ENCODE measurements around the gene DHODH.
"Not testable (repeated sequence)": the region's sequence is repeated elsewhere in the genome, so short reads cannot be mapped to it uniquely, and the experiment has no call there.

The DHODH gene

DNA sequence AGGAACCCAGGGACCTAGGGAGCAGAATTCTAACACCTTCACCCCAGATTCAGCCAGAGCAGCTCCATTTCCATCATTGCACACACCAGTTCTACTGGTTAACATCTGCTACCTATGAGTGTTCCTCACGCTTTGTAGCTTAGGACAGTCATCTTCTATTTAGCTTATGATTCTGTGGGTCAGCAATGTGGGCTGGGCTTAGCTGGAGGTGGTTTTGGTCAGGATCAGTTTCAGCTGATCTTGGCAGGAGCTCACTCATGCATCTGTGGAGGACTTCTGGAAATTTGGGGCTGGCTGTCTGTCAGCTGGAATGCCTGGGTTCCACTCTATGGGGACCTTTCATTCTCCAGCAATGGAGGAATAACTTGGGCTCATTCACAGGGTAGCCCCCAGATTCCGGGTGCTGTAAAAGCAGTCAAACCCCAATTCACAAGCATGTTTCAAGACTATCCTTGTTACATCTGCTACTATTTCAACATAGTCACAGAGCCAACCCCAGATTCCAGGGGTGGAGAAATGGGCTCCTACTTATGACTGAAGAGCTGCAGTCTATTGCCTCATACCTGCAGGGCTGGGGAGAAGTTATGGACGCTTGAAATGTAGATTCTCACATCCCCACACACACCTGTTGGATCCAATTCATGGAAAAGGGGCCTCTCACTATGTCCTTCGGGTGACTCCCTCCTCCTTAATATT lies 42.4 kb downstream of the DHODH start:
- Histone ChIP-seq H3K9me3 (ENCODE audit: control insufficient read depth, insufficient read depth, low read length) (no peaks in the 10 kb centered on the region), H3K27ac (ENCODE audit: low read length) (no peak overlapping the region), H3K27me3 (ENCODE audit: control insufficient read depth, insufficient read depth, low read length) (no peaks in the 10 kb centered on the region), H3K4me3 (ENCODE audit: low read length) (no peak overlapping the region), H3K36me3 (ENCODE audit: control insufficient read depth, insufficient read depth, low read length) (no peaks in the 10 kb centered on the region), H3K4me1 (ENCODE audit: control insufficient read depth, insufficient read depth, low read length) (no peaks in the 10 kb centered on the region)
- no CpG with 5 or more reads among the region's 4 CpGs for WGBS (ENCODE audit: insufficient coverage, insufficient read length)
- no peak for DNase-seq (ENCODE audit: low read depth, low spot score)

DNA sequence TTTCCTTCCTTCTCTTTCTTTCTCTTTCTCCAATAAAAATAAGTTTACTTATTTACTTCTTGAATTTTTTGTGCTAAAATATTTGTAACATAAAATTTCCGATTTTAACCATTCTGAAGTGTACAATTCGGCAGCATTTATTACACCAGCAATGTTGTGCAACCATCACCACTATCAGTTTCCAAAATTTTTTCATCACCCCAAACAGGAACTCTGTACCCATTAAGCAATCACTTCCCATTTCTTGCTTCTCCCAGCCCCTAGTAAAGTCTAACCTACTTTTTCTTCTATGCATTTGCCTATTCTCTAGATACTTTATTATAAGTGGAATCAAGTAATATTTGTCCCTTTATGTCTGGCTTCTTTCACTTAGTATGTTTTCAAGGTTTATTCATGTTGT lies 43.3 kb downstream of the DHODH start:
- Histone ChIP-seq H3K27ac (ENCODE audit: low read length) (no peak overlapping the region), H3K27me3 (ENCODE audit: control insufficient read depth, insufficient read depth, low read length) (no peaks in the 10 kb centered on the region), H3K9me3 (ENCODE audit: control insufficient read depth, insufficient read depth, low read length) (no peaks in the 10 kb centered on the region), H3K36me3 (ENCODE audit: control insufficient read depth, insufficient read depth, low read length) (no peaks in the 10 kb centered on the region), H3K4me3 (ENCODE audit: low read length) (no peak overlapping the region), H3K4me1 (ENCODE audit: control insufficient read depth, insufficient read depth, low read length) (no peaks in the 10 kb centered on the region)
- DNase-seq (ENCODE audit: low read depth, low spot score): no peak
- no CpG with 5 or more reads among the region's 2 CpGs for WGBS (ENCODE audit: insufficient coverage, insufficient read length)

DNA sequence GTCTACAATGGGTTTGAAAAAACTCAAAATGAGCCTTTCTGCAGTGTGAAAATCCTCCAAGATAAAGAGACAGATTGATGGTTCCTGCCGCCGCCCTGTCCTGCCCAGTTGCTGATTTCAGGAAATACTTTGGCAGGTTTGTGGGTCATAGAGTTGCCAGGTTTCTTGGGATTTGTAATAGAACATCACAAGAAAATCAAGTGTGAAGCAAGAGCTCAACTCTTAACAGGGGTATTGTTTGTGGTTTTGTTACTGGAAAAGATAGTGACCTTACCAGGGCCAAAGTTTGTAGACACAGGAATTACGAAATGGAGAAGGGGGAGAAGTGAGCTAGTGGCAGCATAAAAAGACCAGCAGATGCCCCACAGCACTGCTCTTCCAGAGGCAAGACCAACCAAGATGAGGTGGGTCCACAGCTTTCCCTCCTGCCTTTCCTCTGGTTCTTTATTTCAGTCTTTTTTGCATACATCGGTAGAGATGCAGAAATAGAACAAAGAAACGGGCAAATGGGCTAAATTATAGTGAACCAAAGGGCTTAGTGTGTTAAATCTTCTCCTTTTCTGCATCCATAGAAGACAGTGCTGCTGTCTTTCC lies 45.8 kb downstream of the DHODH start, which contains the start of gene HP:
Gene HP (plus strand): TSS at position 252 of the 594 bp plus-strand sequence. CDS start 148 bp downstream, at position 400.
- H3K27ac ChIP-seq (ENCODE audit: low read length); H3K9me3 ChIP-seq (ENCODE audit: control insufficient read depth, insufficient read depth, low read length); H3K36me3 ChIP-seq (ENCODE audit: control insufficient read depth, insufficient read depth, low read length); H3K27me3 ChIP-seq (ENCODE audit: control insufficient read depth, insufficient read depth, low read length); DNase-seq (ENCODE audit: low read depth, low spot score); H3K4me1 ChIP-seq (ENCODE audit: control insufficient read depth, insufficient read depth, low read length); H3K4me3 ChIP-seq (ENCODE audit: low read length): not testable (repeated sequence)
- WGBS (ENCODE audit: insufficient coverage, insufficient read length): no CpG with 5 or more reads among the region's 5 CpGs

DNA sequence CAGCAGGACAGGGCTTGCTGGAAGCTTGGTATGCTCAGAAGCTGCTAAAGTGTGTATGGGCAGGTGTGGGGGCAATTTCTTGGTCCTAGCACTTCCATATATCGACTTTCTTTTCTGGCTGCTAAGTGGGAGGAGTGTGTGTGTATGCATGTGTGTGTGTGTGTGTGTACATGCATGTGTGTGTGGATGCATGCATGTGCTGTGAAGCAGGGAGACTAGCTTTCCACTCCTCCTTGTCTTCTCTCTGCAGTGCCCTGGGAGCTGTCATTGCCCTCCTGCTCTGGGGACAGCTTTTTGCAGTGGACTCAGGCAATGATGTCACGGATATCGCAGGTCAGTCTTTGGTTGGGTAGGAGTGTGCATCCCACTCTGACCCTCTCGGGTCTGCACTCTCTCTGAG lies 47.4 kb downstream of the DHODH start:
- H3K4me1 ChIP-seq (ENCODE audit: control insufficient read depth, insufficient read depth, low read length): no peaks in the 10 kb centered on the region
- no peak overlapping the region for H3K4me3 ChIP-seq (ENCODE audit: low read length)
- no peak overlapping the region for H3K27ac ChIP-seq (ENCODE audit: low read length)
- no peak for DNase-seq (ENCODE audit: low read depth, low spot score)
- no peaks in the 10 kb centered on the region for H3K9me3 ChIP-seq (ENCODE audit: control insufficient read depth, insufficient read depth, low read length)
- no CpG with 5 or more reads among the region's 4 CpGs for WGBS (ENCODE audit: insufficient coverage, insufficient read length)
- H3K36me3 ChIP-seq (ENCODE audit: control insufficient read depth, insufficient read depth, low read length): no peaks in the 10 kb centered on the region
- H3K27me3 ChIP-seq (ENCODE audit: control insufficient read depth, insufficient read depth, low read length): no peaks in the 10 kb centered on the region

DNA sequence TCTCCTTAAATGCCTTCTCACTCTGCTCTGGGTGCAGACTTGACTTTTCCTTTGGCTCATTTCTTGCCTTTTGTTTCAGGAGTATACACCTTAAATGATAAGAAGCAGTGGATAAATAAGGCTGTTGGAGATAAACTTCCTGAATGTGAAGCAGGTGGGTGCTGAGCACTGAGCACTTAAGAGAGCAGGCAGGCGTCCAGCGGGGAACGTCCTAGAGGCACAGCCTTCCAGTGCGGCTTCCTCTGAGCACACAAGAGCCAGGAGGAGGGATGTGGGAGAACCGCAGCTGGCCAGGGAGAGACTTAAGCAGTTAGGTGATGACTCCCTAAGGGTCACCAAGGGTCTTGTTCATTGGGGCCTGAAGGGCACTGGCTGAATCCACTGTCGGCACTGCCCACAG lies 48.8 kb downstream of the DHODH start:
- H3K27me3 ChIP-seq (ENCODE audit: control insufficient read depth, insufficient read depth, low read length); H3K9me3 ChIP-seq (ENCODE audit: control insufficient read depth, insufficient read depth, low read length); DNase-seq (ENCODE audit: low read depth, low spot score); H3K4me3 ChIP-seq (ENCODE audit: low read length); H3K36me3 ChIP-seq (ENCODE audit: control insufficient read depth, insufficient read depth, low read length); H3K4me1 ChIP-seq (ENCODE audit: control insufficient read depth, insufficient read depth, low read length); H3K27ac ChIP-seq (ENCODE audit: low read length): not testable (repeated sequence)
- WGBS (ENCODE audit: insufficient coverage, insufficient read length): no CpG with 5 or more reads among the region's 6 CpGs

DNA sequence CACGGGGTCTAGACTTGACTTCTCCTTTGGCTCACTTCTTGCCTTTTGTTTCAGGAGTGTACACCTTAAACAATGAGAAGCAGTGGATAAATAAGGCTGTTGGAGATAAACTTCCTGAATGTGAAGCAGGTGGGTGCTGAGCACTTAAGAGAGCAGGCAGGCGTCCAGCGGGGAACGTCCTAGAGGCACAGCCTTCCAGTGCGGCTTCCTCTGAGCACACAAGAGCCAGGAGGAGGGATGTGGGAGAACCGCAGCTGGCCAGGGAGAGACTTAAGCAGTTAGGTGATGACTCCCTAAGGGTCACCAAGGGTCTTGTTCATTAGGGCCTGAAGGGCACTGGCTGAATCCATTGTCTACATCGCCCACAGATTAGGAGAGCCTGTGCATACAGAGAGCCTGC lies 50.5 kb downstream of the DHODH start:
- H3K27ac ChIP-seq (ENCODE audit: low read length); H3K4me1 ChIP-seq (ENCODE audit: control insufficient read depth, insufficient read depth, low read length); DNase-seq (ENCODE audit: low read depth, low spot score); H3K36me3 ChIP-seq (ENCODE audit: control insufficient read depth, insufficient read depth, low read length); H3K4me3 ChIP-seq (ENCODE audit: low read length); H3K9me3 ChIP-seq (ENCODE audit: control insufficient read depth, insufficient read depth, low read length); H3K27me3 ChIP-seq (ENCODE audit: control insufficient read depth, insufficient read depth, low read length): not testable (repeated sequence)
- WGBS (ENCODE audit: insufficient coverage, insufficient read length): no CpG with 5 or more reads among the region's 7 CpGs

DNA sequence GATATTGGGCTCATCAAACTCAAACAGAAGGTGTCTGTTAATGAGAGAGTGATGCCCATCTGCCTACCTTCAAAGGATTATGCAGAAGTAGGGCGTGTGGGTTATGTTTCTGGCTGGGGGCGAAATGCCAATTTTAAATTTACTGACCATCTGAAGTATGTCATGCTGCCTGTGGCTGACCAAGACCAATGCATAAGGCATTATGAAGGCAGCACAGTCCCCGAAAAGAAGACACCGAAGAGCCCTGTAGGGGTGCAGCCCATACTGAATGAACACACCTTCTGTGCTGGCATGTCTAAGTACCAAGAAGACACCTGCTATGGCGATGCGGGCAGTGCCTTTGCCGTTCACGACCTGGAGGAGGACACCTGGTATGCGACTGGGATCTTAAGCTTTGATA lies 51.9 kb downstream of the DHODH start:
- no CpG with 5 or more reads among the region's 9 CpGs for WGBS (ENCODE audit: insufficient coverage, insufficient read length)
- DNase-seq (ENCODE audit: low read depth, low spot score): no peak
- no peak overlapping the region for H3K27ac ChIP-seq (ENCODE audit: low read length)
- no peaks in the 10 kb centered on the region for H3K36me3 ChIP-seq (ENCODE audit: control insufficient read depth, insufficient read depth, low read length)
- no peaks in the 10 kb centered on the region for H3K4me1 ChIP-seq (ENCODE audit: control insufficient read depth, insufficient read depth, low read length)
- H3K27me3 ChIP-seq (ENCODE audit: control insufficient read depth, insufficient read depth, low read length): no peaks in the 10 kb centered on the region
- H3K4me3 ChIP-seq (ENCODE audit: low read length): no peak overlapping the region
- no peaks in the 10 kb centered on the region for H3K9me3 ChIP-seq (ENCODE audit: control insufficient read depth, insufficient read depth, low read length)

DNA sequence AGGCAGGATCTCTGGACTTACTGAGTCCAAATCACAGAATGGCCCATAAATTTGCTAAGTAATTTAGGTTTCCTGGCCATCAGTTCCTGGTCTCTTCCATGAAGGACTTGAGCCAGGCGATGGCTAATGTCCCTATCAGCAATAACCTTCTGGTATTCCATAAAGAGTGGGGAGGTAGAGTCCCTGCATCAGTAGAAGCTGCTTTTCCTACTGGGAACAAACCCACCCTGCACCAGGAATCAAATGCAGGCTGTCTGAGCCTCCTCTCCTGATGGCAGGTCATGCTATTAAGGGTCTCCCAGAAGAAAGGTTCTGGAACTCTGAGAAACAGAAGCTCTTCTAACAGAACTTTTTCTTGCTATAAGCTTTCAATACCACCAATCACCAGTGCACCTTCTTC lies 53.0 kb downstream of the DHODH start:
- no peak overlapping the region for H3K27ac ChIP-seq (ENCODE audit: low read length)
- H3K9me3 ChIP-seq (ENCODE audit: control insufficient read depth, insufficient read depth, low read length): no peaks in the 10 kb centered on the region
- no peaks in the 10 kb centered on the region for H3K36me3 ChIP-seq (ENCODE audit: control insufficient read depth, insufficient read depth, low read length)
- H3K4me3 ChIP-seq (ENCODE audit: low read length): no peak overlapping the region
- DNase-seq (ENCODE audit: low read depth, low spot score): no peak
- H3K4me1 ChIP-seq (ENCODE audit: control insufficient read depth, insufficient read depth, low read length): no peaks in the 10 kb centered on the region
- no peaks in the 10 kb centered on the region for H3K27me3 ChIP-seq (ENCODE audit: control insufficient read depth, insufficient read depth, low read length)
- WGBS (ENCODE audit: insufficient coverage, insufficient read length): no CpG with 5 or more reads among the region's 1 CpG

DNA sequence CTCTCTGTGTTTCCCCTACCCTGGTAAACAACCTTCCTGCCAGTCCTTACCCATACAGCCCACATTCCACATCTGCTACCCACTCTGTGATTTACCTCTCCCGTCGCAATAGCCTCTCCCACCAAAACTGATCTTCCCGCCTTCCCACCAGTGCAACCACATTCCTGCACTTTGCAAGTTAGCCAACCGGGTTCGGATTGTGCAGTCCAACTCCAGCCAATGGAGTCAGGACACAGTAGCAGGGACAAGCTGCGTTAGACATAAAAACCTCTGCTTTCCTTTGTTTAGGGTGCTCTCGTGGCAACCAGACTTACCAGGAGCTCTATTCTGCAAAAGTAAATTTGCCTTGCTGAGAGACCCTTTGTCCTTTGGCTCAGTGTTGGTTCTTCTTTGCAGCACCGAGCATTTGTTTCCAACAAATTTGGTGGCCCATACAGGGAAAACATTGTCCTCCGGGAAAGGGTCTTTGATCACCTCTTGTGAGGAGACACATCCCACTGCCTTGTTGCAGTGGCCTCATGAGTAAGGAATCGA lies 55.9 kb downstream of the DHODH start:
- no CpG with 5 or more reads among the region's 10 CpGs for WGBS (ENCODE audit: insufficient coverage, insufficient read length)
- no peak overlapping the region for H3K27ac ChIP-seq (ENCODE audit: low read length)
- no peaks in the 10 kb centered on the region for H3K36me3 ChIP-seq (ENCODE audit: control insufficient read depth, insufficient read depth, low read length)
- H3K27me3 ChIP-seq (ENCODE audit: control insufficient read depth, insufficient read depth, low read length): no peaks in the 10 kb centered on the region
- DNase-seq (ENCODE audit: low read depth, low spot score): no peak
- H3K4me1 ChIP-seq (ENCODE audit: control insufficient read depth, insufficient read depth, low read length): no peaks in the 10 kb centered on the region
- no peak overlapping the region for H3K4me3 ChIP-seq (ENCODE audit: low read length)
- H3K9me3 ChIP-seq (ENCODE audit: control insufficient read depth, insufficient read depth, low read length): no peaks in the 10 kb centered on the region

DNA sequence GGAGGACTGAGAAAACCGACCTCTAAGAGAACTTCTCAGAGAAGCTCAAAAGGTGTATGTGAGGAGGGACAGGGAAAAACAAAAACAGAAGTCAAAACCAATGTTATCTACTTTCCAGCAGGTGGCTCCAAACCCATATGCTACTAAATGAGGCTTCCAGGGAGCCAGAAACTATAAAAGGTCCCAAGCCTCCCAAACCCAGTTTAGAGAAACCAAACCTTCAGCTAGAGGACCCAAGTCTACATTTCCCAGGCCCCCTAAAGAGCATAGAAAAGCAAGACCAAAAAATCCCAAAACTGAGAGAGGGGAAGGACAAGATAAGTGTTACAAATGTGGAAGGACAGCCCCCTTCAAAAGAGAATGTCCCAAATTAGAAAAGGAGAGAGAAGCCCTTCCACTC lies 58.2 kb downstream of the DHODH start:
- no CpG with 5 or more reads among the region's 1 CpG for WGBS (ENCODE audit: insufficient coverage, insufficient read length)
- no peak overlapping the region for H3K4me3 ChIP-seq (ENCODE audit: low read length)
- DNase-seq (ENCODE audit: low read depth, low spot score): peak; percentile 4

DNA sequence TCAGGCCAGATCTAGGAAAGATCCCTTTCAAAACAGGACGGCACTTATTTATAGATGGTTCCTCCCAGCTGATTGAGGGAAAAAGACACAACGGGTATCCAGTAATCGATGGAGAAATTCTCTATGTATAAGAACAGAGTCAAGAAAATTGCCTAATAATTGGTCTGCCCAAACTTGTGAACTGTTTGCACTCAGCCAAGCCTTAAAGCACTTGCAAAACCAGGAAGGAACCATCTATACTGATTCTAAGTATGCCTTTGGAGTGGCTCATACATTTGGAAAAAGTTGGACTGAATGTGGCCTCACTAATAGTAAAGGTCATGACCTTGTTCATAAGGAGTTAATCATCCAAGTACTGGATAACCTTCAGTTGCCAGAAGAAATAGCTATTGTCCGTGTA lies 60.4 kb downstream of the DHODH start:
- Histone ChIP-seq H3K4me1 (ENCODE audit: control insufficient read depth, insufficient read depth, low read length) (no peaks in the 10 kb centered on the region), H3K4me3 (ENCODE audit: low read length) (no peak overlapping the region), H3K27ac (ENCODE audit: low read length) (no peak overlapping the region), H3K27me3 (ENCODE audit: control insufficient read depth, insufficient read depth, low read length) (no peaks in the 10 kb centered on the region), H3K36me3 (ENCODE audit: control insufficient read depth, insufficient read depth, low read length) (no peaks in the 10 kb centered on the region), H3K9me3 (ENCODE audit: control insufficient read depth, insufficient read depth, low read length) (no peaks in the 10 kb centered on the region)
- no peak for DNase-seq (ENCODE audit: low read depth, low spot score)
- WGBS (ENCODE audit: insufficient coverage, insufficient read length): no CpG with 5 or more reads among the region's 4 CpGs

More for the DNA sequence above, 58.2 kb downstream of the DHODH start:
- H3K4me1 ChIP-seq (ENCODE audit: control insufficient read depth, insufficient read depth, low read length): no peaks in the 10 kb centered on the region
- H3K27ac ChIP-seq (ENCODE audit: low read length): no peak overlapping the region
- H3K9me3 ChIP-seq (ENCODE audit: control insufficient read depth, insufficient read depth, low read length): no peaks in the 10 kb centered on the region
- H3K36me3 ChIP-seq (ENCODE audit: control insufficient read depth, insufficient read depth, low read length): no peaks in the 10 kb centered on the region
- H3K27me3 ChIP-seq (ENCODE audit: control insufficient read depth, insufficient read depth, low read length): no peaks in the 10 kb centered on the region

All from iPS DF 6.9 (cell line).